H1 (cell line): ENCODE data around the gene DPF1. TPM values are rescaled to one million over a fixed set of nuclear protein-coding genes. Genes with fewer than 3 reads are reported as not detected.

Experiments used
- JUN ChIP-seq: IDR thresholded peaks from 2 replicates; pipeline ENCODE4 v1.6.1; 2011; ENCODE audit warnings: low read depth, mild to moderate bottlenecking, improper control_type of control experiment, low read length
- polyA plus RNA-seq, 7 experiments: library from polyadenylated mRNA; depleted of rRNA in 3 of 7; stranded (reverse) in 5 of 7; unstranded in 2 of 7; fragments of >200 nt in 5 of 7; fragments of 200-250 nt in 2 of 7; gene quantifications; 1 replicate in 5 of 7; 2 replicates in 1 of 7; 4 replicates in 1 of 7; pipeline versions ENCODE4 v1.2.1 to v1.2.3, GENCODE V29; 2011 to 2013; ENCODE audit warnings: missing spikeins in 2 of 7, mixed read lengths in 2 of 7
- total RNA-seq: library from RNA; stranded (reverse); fragmentation: NEBNext Ultra II Directional; extraction: Animal tissue kit (Norgen Biotek cat#: 25700); gene quantifications from 2 replicates; pipeline ENCODE4 v1.2.1, GENCODE V29; 2021

Gene DPF1
- total and polyA plus RNA-seq, 2 of the 8 experiments (the other 6 are each of a cell fraction or from before 2014, with no cell fraction given), result 12.9 to 15.6 TPM

DNA sequence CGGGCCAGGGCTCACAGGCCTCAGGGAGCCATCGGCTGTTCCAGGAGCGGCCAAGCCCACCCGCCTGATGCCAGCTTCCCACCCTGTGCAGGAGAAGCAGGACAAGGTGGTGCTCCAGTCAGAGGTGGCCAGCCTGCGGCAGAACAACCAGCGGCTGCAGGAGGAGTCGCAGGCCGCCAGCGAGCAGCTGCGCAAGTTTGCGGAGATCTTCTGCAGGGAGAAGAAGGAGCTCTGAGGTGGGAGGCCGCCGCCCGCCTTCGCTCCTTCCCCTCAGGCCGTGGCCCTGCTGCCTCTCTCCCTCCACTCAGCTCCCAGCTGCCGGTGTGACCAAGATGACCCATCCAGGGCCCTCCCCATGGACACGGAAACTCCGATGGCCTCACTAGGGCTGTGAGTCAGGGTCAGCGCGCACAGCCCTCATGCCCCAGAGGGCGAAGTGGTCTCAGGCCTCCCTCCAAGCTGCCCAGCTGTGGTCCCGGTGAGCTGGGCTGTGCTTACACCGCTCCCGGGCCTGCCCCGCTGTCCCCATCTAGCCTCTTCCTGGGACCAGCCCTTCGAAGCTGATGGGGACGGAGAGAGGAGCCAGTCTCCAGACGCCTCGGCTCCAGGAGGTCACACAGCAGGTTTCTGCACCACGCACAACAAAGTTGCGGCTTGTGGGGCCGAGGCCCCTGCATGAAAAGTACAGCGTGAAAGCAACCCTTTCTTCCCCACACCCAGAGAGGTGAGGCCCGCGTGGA lies 17.8 kb downstream of the DPF1 start (continued):
- TF ChIP-seq JUN, result no peak
